ENCODE measurements around the gene HTRA3.

HTRA3 gene

GRCh38 chr4:8260656-8261111 is 8.9 kb upstream of the HTRA3 start:
- Histone ChIP-seq H4K8ac (ENCODE audit: low read depth, low read length) (no peak overlapping the region), H3K4me1 (ENCODE audit: control insufficient read depth, low read depth, low read length) (no peaks in the 10 kb centered on the region), H3K18ac (ENCODE audit: low read length) (no peak overlapping the region), H2BK15ac (replicated peaks; ENCODE audit: low read depth) (no peak overlapping the region), H3K4me2 (ENCODE audit: low read length) (no peak overlapping the region), H2BK5ac (ENCODE audit: low read length) (no peak overlapping the region), H3K36me3 (ENCODE audit: control insufficient read depth, insufficient read depth, low read length) (no peaks in the 10 kb centered on the region), H3K27ac (ENCODE audit: low read depth, low read length) (peak overlapping the region; percentile 22), H3K4ac (ENCODE audit: low read depth, low read length) (no peak overlapping the region), H3K9ac (ENCODE audit: low read length) (no peak overlapping the region), H2BK120ac (ENCODE audit: low read depth, low read length) (no peak overlapping the region), H2AK5ac (ENCODE audit: low read length) (no peak overlapping the region), H3K23ac (ENCODE audit: low read length) (no peak overlapping the region), H3K79me1 (ENCODE audit: low read length) (no peaks in the 10 kb centered on the region), H4K5ac (ENCODE audit: low read length) (no peak overlapping the region), H3K4me3 (ENCODE audit: low read length) (no peak overlapping the region), H3K27me3 (ENCODE audit: insufficient read depth, low read length, poor library complexity) (no peaks in the 10 kb centered on the region), H3K79me2 (ENCODE audit: control insufficient read depth, insufficient read depth, low read length) (no peaks in the 10 kb centered on the region), H3K56ac (ENCODE audit: low read length) (no peak overlapping the region)
- peak; percentile 78 for DNase-seq
- no CpG with 5 or more reads among the region's 13 CpGs for WGBS (ENCODE audit: extremely low coverage, insufficient coverage, low lambda C conversion rate)

DNA sequence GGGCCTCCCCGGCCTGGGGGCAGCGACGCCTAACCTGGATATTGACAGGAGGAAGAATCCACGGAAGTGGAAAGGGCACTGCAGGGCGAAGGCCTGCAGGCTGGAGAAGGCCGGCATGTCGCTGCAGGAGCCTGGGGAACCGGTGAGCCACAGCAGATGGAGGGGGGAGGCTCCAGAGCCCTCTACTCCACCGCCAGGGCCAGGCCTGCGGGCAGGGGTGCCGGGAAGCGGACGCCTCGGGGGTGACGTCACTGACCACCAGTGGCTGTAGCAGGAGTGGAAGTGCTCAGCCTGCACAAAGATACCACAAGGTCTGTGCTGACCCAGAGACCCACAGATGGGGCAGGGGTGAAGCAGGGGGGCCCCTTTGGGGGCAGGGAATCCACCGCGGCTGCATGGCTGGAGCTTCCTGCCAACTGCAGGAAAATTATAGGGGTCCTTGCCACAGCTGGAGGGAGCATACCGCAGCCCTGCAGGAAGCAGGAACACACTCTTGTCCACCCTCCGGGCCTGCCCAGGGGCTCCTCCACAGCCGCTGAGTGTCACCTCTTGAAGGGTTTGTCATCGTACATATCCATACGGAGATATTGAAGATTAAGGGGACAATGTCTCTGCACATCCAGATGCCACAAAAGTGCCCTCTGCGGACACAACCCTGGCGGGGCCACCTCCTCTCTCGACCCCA is 7.6 kb upstream of the HTRA3 start:
- H3K4me2 ChIP-seq (ENCODE audit: low read length) = no peak overlapping the region
- no peak overlapping the region for H2BK5ac ChIP-seq (ENCODE audit: low read length)
- H3K79me1 ChIP-seq (ENCODE audit: low read length) = no peaks in the 10 kb centered on the region
- no peak overlapping the region for H3K4ac ChIP-seq (ENCODE audit: low read depth, low read length)
- H3K27ac ChIP-seq (ENCODE audit: low read depth, low read length) = no peak overlapping the region
- no peak overlapping the region for H3K23ac ChIP-seq (ENCODE audit: low read length)
- H3K27me3 ChIP-seq (ENCODE audit: insufficient read depth, low read length, poor library complexity) = no peaks in the 10 kb centered on the region
- no peak for DNase-seq
- H2BK15ac ChIP-seq (replicated peaks; ENCODE audit: low read depth) = no peak overlapping the region
- H3K56ac ChIP-seq (ENCODE audit: low read length) = no peak overlapping the region
- no peaks in the 10 kb centered on the region for H3K79me2 ChIP-seq (ENCODE audit: control insufficient read depth, insufficient read depth, low read length)
- H2BK120ac ChIP-seq (ENCODE audit: low read depth, low read length) = no peak overlapping the region
- H3K4me3 ChIP-seq (ENCODE audit: low read length) = no peak overlapping the region
- no peak overlapping the region for H4K5ac ChIP-seq (ENCODE audit: low read length)
- WGBS (ENCODE audit: extremely low coverage, insufficient coverage, low lambda C conversion rate) = no CpG with 5 or more reads among the region's 25 CpGs
- no peak overlapping the region for H4K8ac ChIP-seq (ENCODE audit: low read depth, low read length)
- no peak overlapping the region for H3K18ac ChIP-seq (ENCODE audit: low read length)
- H3K36me3 ChIP-seq (ENCODE audit: control insufficient read depth, insufficient read depth, low read length) = no peaks in the 10 kb centered on the region
- H2AK5ac ChIP-seq (ENCODE audit: low read length) = no peak overlapping the region
- no peaks in the 10 kb centered on the region for H3K4me1 ChIP-seq (ENCODE audit: control insufficient read depth, low read depth, low read length)
- H3K9ac ChIP-seq (ENCODE audit: low read length) = no peak overlapping the region

DNA sequence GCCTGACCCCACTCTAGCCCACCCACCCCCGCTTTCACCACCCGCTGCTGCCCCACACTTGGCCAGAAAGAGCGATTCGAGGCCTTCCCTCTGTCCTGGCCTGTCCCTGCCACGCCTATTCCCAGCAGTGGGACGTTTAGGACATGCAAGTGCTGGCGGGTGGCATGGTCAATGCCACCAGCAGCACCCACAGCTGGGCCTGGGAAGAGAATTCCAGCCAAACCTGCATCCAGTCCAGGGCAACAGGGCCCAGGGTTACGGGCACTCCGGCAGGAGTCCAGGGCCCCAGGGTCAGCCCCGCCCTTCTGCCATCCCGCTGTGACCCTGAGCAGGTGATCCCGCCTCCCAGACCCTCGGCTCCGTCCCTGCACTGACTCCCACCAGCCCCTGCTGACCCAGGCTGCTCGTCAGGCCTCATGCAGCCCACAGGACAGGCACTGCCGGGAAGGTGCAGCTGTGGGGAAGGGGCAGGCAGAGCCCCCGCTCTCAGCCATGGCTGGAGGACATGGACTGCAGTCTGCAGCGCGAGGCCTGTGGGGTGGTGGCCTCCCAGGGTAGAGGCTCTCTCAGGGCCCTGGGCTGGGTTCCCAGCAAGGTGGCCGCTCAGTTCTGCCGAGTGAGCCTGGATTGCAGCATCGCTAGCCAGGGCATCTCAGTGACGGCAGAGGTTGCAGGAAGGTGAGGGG is 6.8 kb upstream of the HTRA3 start:
- Histone ChIP-seq H3K27me3 (ENCODE audit: insufficient read depth, low read length, poor library complexity) (no peaks in the 10 kb centered on the region), H3K18ac (ENCODE audit: low read length) (no peak overlapping the region), H2BK5ac (ENCODE audit: low read length) (no peak overlapping the region), H3K36me3 (ENCODE audit: control insufficient read depth, insufficient read depth, low read length) (no peaks in the 10 kb centered on the region), H2AK5ac (ENCODE audit: low read length) (no peak overlapping the region), H3K56ac (ENCODE audit: low read length) (no peak overlapping the region), H4K8ac (ENCODE audit: low read depth, low read length) (no peak overlapping the region), H3K4me1 (ENCODE audit: control insufficient read depth, low read depth, low read length) (no peaks in the 10 kb centered on the region), H3K4me2 (ENCODE audit: low read length) (no peak overlapping the region), H3K4me3 (ENCODE audit: low read length) (no peak overlapping the region), H3K79me1 (ENCODE audit: low read length) (no peaks in the 10 kb centered on the region), H3K4ac (ENCODE audit: low read depth, low read length) (no peak overlapping the region), H2BK15ac (replicated peaks; ENCODE audit: low read depth) (no peak overlapping the region), H3K23ac (ENCODE audit: low read length) (no peak overlapping the region), H2BK120ac (ENCODE audit: low read depth, low read length) (no peak overlapping the region), H3K9ac (ENCODE audit: low read length) (no peak overlapping the region), H3K79me2 (ENCODE audit: control insufficient read depth, insufficient read depth, low read length) (no peaks in the 10 kb centered on the region), H4K5ac (ENCODE audit: low read length) (no peak overlapping the region), H3K27ac (ENCODE audit: low read depth, low read length) (no peak overlapping the region)
- no CpG with 5 or more reads among the region's 23 CpGs for WGBS (ENCODE audit: extremely low coverage, insufficient coverage, low lambda C conversion rate)
- no peak for DNase-seq

DNA sequence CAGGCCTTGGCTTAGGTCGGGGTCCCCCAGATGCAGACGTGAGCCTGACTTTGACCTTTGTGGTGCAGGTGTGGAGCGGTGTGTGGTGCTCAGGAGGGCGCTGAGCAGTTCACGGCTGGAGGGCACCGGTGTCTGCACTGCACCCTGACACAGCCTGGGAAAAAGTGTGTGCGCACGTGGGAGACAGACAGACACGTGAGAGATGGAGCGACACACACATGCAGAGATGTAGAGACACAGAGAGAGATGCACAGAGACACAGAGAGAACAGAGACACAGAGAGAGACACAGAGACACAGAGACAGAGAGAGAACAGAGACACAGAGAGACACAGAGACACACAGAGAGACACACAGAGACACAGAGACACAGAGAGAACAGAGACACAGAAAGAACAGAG is 6.2 kb upstream of the HTRA3 start:
- H2BK5ac ChIP-seq (ENCODE audit: low read length) = no peak overlapping the region
- no peaks in the 10 kb centered on the region for H3K79me2 ChIP-seq (ENCODE audit: control insufficient read depth, insufficient read depth, low read length)
- no peaks in the 10 kb centered on the region for H3K4me1 ChIP-seq (ENCODE audit: control insufficient read depth, low read depth, low read length)
- H2BK120ac ChIP-seq (ENCODE audit: low read depth, low read length) = no peak overlapping the region
- no peak overlapping the region for H3K4ac ChIP-seq (ENCODE audit: low read depth, low read length)
- no peaks in the 10 kb centered on the region for H3K27me3 ChIP-seq (ENCODE audit: insufficient read depth, low read length, poor library complexity)
- no peaks in the 10 kb centered on the region for H3K79me1 ChIP-seq (ENCODE audit: low read length)
- no peak overlapping the region for H3K4me3 ChIP-seq (ENCODE audit: low read length)
- no peak overlapping the region for H3K27ac ChIP-seq (ENCODE audit: low read depth, low read length)
- no peak overlapping the region for H3K4me2 ChIP-seq (ENCODE audit: low read length)
- H2BK15ac ChIP-seq (replicated peaks; ENCODE audit: low read depth) = no peak overlapping the region
- no peak overlapping the region for H3K23ac ChIP-seq (ENCODE audit: low read length)
- H3K9ac ChIP-seq (ENCODE audit: low read length) = no peak overlapping the region
- H3K56ac ChIP-seq (ENCODE audit: low read length) = no peak overlapping the region
- no peak overlapping the region for H3K18ac ChIP-seq (ENCODE audit: low read length)
- no peak overlapping the region for H4K8ac ChIP-seq (ENCODE audit: low read depth, low read length)
- WGBS (ENCODE audit: extremely low coverage, insufficient coverage, low lambda C conversion rate) = no CpG with 5 or more reads among the region's 10 CpGs
- DNase-seq = no peak
- no peaks in the 10 kb centered on the region for H3K36me3 ChIP-seq (ENCODE audit: control insufficient read depth, insufficient read depth, low read length)
- H2AK5ac ChIP-seq (ENCODE audit: low read length) = no peak overlapping the region
- H4K5ac ChIP-seq (ENCODE audit: low read length) = no peak overlapping the region

DNA sequence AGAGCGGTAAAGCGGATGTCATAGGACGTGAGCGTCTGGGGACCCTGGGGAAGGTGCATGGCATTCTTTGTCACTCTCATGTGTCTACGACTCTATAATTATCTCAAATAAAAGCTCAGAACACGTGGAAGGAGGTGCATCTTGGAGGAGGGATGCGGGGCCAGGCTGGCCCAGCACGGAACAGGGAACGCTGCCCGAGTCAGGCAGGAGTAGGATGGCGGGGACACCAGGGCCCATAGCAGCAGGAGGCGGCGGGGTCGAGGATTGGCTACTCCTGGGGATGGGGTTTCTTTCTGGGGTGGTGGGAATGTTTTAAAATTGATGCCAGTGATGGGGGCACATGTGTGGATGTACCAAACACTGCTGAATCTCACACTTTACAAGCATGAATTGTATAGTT is 5.4 kb upstream of the HTRA3 start:
- Histone ChIP-seq H3K4ac (ENCODE audit: low read depth, low read length) (no peak overlapping the region), H3K4me2 (ENCODE audit: low read length) (no peak overlapping the region), H3K9ac (ENCODE audit: low read length) (no peak overlapping the region), H3K36me3 (ENCODE audit: control insufficient read depth, insufficient read depth, low read length) (no peaks in the 10 kb centered on the region), H4K5ac (ENCODE audit: low read length) (no peak overlapping the region), H3K79me1 (ENCODE audit: low read length) (no peaks in the 10 kb centered on the region), H3K4me3 (ENCODE audit: low read length) (no peak overlapping the region), H2AK5ac (ENCODE audit: low read length) (no peak overlapping the region), H2BK120ac (ENCODE audit: low read depth, low read length) (no peak overlapping the region), H3K27me3 (ENCODE audit: insufficient read depth, low read length, poor library complexity) (no peaks in the 10 kb centered on the region), H3K56ac (ENCODE audit: low read length) (no peak overlapping the region), H4K8ac (ENCODE audit: low read depth, low read length) (no peak overlapping the region), H3K18ac (ENCODE audit: low read length) (no peak overlapping the region), H3K27ac (ENCODE audit: low read depth, low read length) (no peak overlapping the region), H3K4me1 (ENCODE audit: control insufficient read depth, low read depth, low read length) (peaks cover 2% of the 10 kb centered on the region), H3K79me2 (ENCODE audit: control insufficient read depth, insufficient read depth, low read length) (no peaks in the 10 kb centered on the region), H2BK15ac (replicated peaks; ENCODE audit: low read depth) (no peak overlapping the region), H3K23ac (ENCODE audit: low read length) (no peak overlapping the region), H2BK5ac (ENCODE audit: low read length) (no peak overlapping the region)
- no CpG with 5 or more reads among the region's 14 CpGs for WGBS (ENCODE audit: extremely low coverage, insufficient coverage, low lambda C conversion rate)
- no peak for DNase-seq

Data from mesendoderm (in vitro differentiated cells).